ENCODE data around the gene PSIP1. TPM values are rescaled to one million over a fixed set of nuclear protein-coding genes. Genes with fewer than 3 reads are reported as not detected.

PSIP1 gene
- total RNA-seq, 1 experiment from 2014 or later: 99.1 TPM

DNA sequence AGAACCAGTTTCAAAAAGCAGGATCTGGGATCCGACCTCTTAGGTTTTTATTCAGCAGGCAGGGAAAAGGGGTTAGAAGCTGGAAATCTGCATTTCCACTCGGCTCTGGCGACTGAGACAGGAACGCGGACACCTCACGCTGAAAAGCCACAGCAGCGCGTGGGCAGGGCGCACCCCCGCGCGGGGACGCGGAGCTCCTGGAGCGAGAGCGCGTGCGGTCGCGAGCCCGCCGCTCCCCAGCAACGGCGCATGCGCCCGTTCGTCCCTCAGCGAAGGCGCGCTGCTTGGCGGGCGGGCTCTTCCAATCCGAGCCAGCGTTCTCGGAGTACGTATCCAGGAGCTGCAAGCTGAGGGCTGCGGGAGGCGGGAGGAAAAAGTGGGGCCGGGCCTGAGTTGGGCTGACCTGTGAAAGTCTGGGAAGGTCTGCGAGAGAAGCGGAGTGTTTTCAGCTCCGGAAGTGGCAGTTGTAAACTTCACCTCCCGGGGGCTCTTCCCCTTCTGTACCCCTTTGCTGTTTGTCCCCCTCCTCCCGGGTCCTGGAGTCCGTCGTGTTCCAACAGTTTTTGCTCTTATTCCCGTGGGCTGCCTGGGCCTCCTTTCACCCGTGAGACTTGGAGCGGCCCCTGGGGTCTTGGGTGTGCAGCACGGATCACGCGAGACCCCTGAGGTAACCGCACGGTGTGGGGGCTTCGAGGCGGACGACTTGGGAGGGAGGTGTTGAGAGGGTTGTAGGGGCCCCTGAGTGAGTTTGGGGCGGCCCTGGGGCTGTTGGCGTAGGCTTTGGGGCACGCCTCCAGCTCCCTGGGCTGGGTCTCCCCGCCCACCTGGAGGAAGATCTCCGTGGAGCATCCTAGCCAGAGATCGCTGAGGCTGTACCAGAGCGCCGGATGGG is 42.1 kb upstream of the PSIP1 start, which contains the start of gene CCDC171:
CCDC171 (plus strand) TSS at position 408 of the 892 bp plus-strand sequence. CDS start 11,046 bp downstream, outside the sequence.
- Histone ChIP-seq H2AFZ (ENCODE audit: low read depth, low read length, poor library complexity, severe bottlenecking) (peak within 1 kb of the TSS; percentile 87), H3K9me3 (ENCODE audit: control insufficient read depth in 1 of 2, insufficient read depth in 1 of 2, low read depth in 1 of 2, low read length in 2 of 2) (no peaks in the 10 kb centered on the region), H3K36me3 (ENCODE audit: control insufficient read depth in 1 of 2, insufficient read depth in 2 of 2, low read length in 2 of 2) (no peaks in the 10 kb centered on the region), H3K27ac (ENCODE audit: low read depth, low read length) (peak within 1 kb of the TSS; percentile 71), H3K4me3 (replicated peaks in 1 of 2; ENCODE audit: low read depth in 1 of 2, low read length in 2 of 2) (peak within 1 kb of the TSS; percentile 72 to 75), H3K9me2 (ENCODE audit: insufficient read depth) (no peaks in the 10 kb centered on the region), H3K4me1 (ENCODE audit: control insufficient read depth in 1 of 2, insufficient read depth in 2 of 2, low read length in 2 of 2) (peaks cover 5 to 22% of the 10 kb centered on the region in 2 experiments; a peak in 3 of 4 replicates), H3K4me2 (ENCODE audit: low read length) (peak within 1 kb of the TSS; percentile 92), H3K27me3 (ENCODE audit: insufficient read depth, low read length) (no peaks in the 10 kb centered on the region), H3K9ac (ENCODE audit: low read length) (peak within 1 kb of the TSS; percentile 60), H3K79me2 (ENCODE audit: insufficient read depth, low read length) (no peaks in the 10 kb centered on the region), H4K20me1 (ENCODE audit: insufficient read depth) (no peaks in the 10 kb centered on the region)
- ChIA-PET RAD21 (ENCODE audit: low non-redundant PET in 1 of 2, low total read pairs in 2 of 2, uncharacterized antibody in 2 of 2, unreplicated experiment in 2 of 2) (interaction anchor here (0.6 to 1.0 kb wide), 5 partner anchors 31 to 309 kb away, joined by 3 to 9 read pairs (median 4); no protein-coding TSS in a partner anchor), CTCF (interaction anchor here (0.9 to 1.5 kb wide), 5 partner anchors 12 to 271 kb away, joined by 3 to 19 read pairs (median 4); no protein-coding TSS in a partner anchor), POLR2A (interaction anchor here (0.7 to 1.3 kb wide), 8 partner anchors 10 to 275 kb away, joined by 3 to 9 read pairs (median 4); partner anchors contain the start of gene PSIP1)
- intact Hi-C loops (cut with micrococcal nuclease): loop anchor here (2.0 to 5.0 kb wide), 2 partner anchors 41 to 54 kb away; partner anchors contain the start of gene PSIP1
- TSS peak; percentile 69 for BruUV-seq (replicated peaks)
- peak; percentile 86 for DNase-seq (ENCODE audit: low read depth, low spot score)
- peak; percentile 96 for ATAC-seq
- TF ChIP-seq CBX3 (IDR thresholded peaks at IDR 0.05; ENCODE audit: low read depth) (no peak), TCF7L2 (IDR thresholded peaks at IDR 0.05; ENCODE audit: borderline replicate concordance, extremely low read depth, insufficient read depth, insufficient read length) (no peak), ELF1 (IDR thresholded peaks at IDR 0.05; ENCODE audit: borderline replicate concordance, low read depth) (no peak), EGR1 (IDR thresholded peaks at IDR 0.05; ENCODE audit: low read depth) (peak; percentile 90), JUND (IDR thresholded peaks at IDR 0.05) (no peak), EZH2phosphoT487 (IDR thresholded peaks at IDR 0.05; ENCODE audit: borderline replicate concordance) (no peak), ZFX (IDR thresholded peaks at IDR 0.05) (0 out of 2 replicates have a peak, but pooled peaks have one; percentile 23), RAD21 (IDR thresholded peaks at IDR 0.05; ENCODE audit: low read depth) (no peak), SP1 (IDR thresholded peaks at IDR 0.05; ENCODE audit: low read depth) (no peak), FOSL1 (IDR thresholded peaks at IDR 0.05; ENCODE audit: low read depth) (no peak), YY1 (IDR thresholded peaks at IDR 0.05; ENCODE audit: extremely low read depth, insufficient replicate concordance, low read depth, low read length) (peak; percentile 4), ZNF274 (IDR thresholded peaks at IDR 0.05; ENCODE audit: low read depth, low read length) (no peak), POLR2AphosphoS5 (IDR thresholded peaks at IDR 0.05; ENCODE audit: low read depth, low read length) (peak; percentile 79), POLR2A (IDR thresholded peaks at IDR 0.05; ENCODE audit: borderline replicate concordance, extremely low read depth, insufficient read depth, insufficient read length) (peak; percentile 89), EZH2 (IDR thresholded peaks at IDR 0.05) (no peak), CEBPB (IDR thresholded peaks at IDR 0.05; ENCODE audit: low read depth) (no peak), SRF (IDR thresholded peaks at IDR 0.05; ENCODE audit: low read depth) (no peak), SIN3A (IDR thresholded peaks at IDR 0.05; ENCODE audit: low read depth) (peak; percentile 65; the same call in 1 of the 2 replicates)
- TF ChIP-seq, protein P1, sequence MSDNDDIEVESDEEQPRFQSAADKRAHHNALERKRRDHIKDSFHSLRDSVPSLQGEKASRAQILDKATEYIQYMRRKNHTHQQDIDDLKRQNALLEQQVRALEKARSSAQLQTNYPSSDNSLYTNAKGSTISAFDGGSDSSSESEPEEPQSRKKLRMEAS (IDR thresholded peaks at IDR 0.05): peak; percentile 90
- TF ChIP-seq, protein P2, sequence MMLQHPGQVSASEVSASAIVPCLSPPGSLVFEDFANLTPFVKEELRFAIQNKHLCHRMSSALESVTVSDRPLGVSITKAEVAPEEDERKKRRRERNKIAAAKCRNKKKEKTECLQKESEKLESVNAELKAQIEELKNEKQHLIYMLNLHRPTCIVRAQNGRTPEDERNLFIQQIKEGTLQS (IDR thresholded peaks at IDR 0.05): no peak
- TF ChIP-seq, protein P3, sequence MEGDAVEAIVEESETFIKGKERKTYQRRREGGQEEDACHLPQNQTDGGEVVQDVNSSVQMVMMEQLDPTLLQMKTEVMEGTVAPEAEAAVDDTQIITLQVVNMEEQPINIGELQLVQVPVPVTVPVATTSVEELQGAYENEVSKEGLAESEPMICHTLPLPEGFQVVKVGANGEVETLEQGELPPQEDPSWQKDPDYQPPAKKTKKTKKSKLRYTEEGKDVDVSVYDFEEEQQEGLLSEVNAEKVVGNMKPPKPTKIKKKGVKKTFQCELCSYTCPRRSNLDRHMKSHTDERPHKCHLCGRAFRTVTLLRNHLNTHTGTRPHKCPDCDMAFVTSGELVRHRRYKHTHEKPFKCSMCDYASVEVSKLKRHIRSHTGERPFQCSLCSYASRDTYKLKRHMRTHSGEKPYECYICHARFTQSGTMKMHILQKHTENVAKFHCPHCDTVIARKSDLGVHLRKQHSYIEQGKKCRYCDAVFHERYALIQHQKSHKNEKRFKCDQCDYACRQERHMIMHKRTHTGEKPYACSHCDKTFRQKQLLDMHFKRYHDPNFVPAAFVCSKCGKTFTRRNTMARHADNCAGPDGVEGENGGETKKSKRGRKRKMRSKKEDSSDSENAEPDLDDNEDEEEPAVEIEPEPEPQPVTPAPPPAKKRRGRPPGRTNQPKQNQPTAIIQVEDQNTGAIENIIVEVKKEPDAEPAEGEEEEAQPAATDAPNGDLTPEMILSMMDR (IDR thresholded peaks at IDR 0.05 in 2 of 3, conservative IDR thresholded peaks at IDR 0.05 in 1 of 3; ENCODE audit: borderline replicate concordance in 1 of 3, insufficient read depth in 1 of 3, low read depth in 2 of 3, low read length in 2 of 3): no peak
- TF ChIP-seq, protein P4, sequence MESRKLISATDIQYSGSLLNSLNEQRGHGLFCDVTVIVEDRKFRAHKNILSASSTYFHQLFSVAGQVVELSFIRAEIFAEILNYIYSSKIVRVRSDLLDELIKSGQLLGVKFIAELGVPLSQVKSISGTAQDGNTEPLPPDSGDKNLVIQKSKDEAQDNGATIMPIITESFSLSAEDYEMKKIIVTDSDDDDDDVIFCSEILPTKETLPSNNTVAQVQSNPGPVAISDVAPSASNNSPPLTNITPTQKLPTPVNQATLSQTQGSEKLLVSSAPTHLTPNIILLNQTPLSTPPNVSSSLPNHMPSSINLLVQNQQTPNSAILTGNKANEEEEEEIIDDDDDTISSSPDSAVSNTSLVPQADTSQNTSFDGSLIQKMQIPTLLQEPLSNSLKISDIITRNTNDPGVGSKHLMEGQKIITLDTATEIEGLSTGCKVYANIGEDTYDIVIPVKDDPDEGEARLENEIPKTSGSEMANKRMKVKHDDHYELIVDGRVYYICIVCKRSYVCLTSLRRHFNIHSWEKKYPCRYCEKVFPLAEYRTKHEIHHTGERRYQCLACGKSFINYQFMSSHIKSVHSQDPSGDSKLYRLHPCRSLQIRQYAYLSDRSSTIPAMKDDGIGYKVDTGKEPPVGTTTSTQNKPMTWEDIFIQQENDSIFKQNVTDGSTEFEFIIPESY (IDR thresholded peaks at IDR 0.05; ENCODE audit: extremely low read depth, insufficient replicate concordance, low read length): peak; percentile 22
